Thoracic aorta (tissue), 2 donors: ENCODE measurements around the gene MRPL42. TPM values are rescaled to one million over a fixed set of nuclear protein-coding genes. Genes with fewer than 3 reads are reported as not detected.

Source experiments
- ATAC-seq: fragments of 150-250 bp; one replicate; pipeline ENCODE4 v1.8.0; 2017; ENCODE audit warnings: low read depth; ENCODE audit not compliant: insufficient number of reproducible peaks, low FRiP score
- DNase-seq: peaks from one replicate; pipeline ENCODE4 v3.0.0-alpha.2; 2020; ENCODE audit warnings: low spot score
- H3K27ac ChIP-seq, 2 donors: fragments of 200-600 bp; sonication (generic); 1 replicate in 1 of 2; 2 replicates in 1 of 2; pipeline ENCODE4 v1.5.1; 2016; ENCODE audit warnings: mild to moderate bottlenecking in 2 of 2, moderate library complexity in 2 of 2
- H3K27me3 ChIP-seq: fragments of 200-600 bp; sonication (generic); replicated peaks from 2 replicates; pipeline ENCODE4 v1.6.0; 2016; ENCODE audit warnings: mild to moderate bottlenecking; ENCODE audit not compliant: insufficient read depth
- H3K36me3 ChIP-seq: fragments of 200-600 bp; sonication (generic); one replicate; pipeline ENCODE4 v1.5.1; 2016
- H3K4me1 ChIP-seq, 2 donors: fragments of 200-600 bp; sonication (generic); 1 replicate in 1 of 2; 2 replicates in 1 of 2; pipeline versions ENCODE4 v1.5.1 to v1.6.0; 2016; ENCODE audit warnings: low read depth in 2 of 2, mild to moderate bottlenecking in 1 of 2; ENCODE audit not compliant: control insufficient read depth in 1 of 2
- H3K4me3 ChIP-seq: fragments of 200-600 bp; sonication (generic); 2 replicates; pipeline ENCODE4 v1.5.1; 2016; ENCODE audit warnings: mild to moderate bottlenecking
- H3K9me3 ChIP-seq: fragments of 200-600 bp; sonication (generic); 2 replicates; pipeline ENCODE4 v1.5.1; 2016
- total RNA-seq, 2 donors: library from RNA; depleted of rRNA; stranded (reverse); fragments of >200 nt; gene quantifications; one replicate each; pipeline versions ENCODE4 v1.1.0 to v1.2.3, GENCODE V29; 2016
- TF ChIP-seq, protein P1 (sequence below): fragments of 200-600 bp; sonication (generic); IDR thresholded peaks from one replicate; pipeline ENCODE4 v1.5.1; 2019; ENCODE audit warnings: antibody characterized with exemption

Gene MRPL42
- total RNA-seq, 2 donors from 2014 or later = 25.0 to 71.2 TPM

DNA sequence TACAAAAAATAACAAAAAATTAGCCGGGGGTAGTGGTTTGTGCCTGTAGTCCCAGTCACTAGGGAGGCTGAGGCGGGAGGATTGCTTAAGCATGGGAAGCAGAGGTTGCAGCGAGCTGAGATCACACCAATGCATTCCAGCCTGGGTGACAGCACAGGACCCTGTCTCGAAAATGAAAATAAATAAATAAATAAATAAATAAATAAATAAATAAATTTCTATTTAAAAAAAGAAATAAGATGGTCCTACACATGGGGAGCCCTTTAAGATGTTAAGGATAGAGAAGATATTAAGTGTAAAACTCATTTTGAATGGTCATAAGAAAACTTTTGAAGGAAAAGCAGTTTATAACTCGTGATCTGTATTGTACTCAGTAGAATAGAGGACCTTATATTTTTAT lies 8.2 kb upstream of the MRPL42 start:
- DNase-seq (no peak), ATAC-seq (no peak)
- Histone ChIP-seq H3K27ac (no peak overlapping the region), H3K27me3 (no peaks in the 10 kb centered on the region), H3K4me1 (no peaks in the 10 kb centered on the region), H3K9me3 (no peaks in the 10 kb centered on the region), H3K4me3 (no peak overlapping the region), H3K36me3 (no peaks in the 10 kb centered on the region)
- TF ChIP-seq, protein P1, sequence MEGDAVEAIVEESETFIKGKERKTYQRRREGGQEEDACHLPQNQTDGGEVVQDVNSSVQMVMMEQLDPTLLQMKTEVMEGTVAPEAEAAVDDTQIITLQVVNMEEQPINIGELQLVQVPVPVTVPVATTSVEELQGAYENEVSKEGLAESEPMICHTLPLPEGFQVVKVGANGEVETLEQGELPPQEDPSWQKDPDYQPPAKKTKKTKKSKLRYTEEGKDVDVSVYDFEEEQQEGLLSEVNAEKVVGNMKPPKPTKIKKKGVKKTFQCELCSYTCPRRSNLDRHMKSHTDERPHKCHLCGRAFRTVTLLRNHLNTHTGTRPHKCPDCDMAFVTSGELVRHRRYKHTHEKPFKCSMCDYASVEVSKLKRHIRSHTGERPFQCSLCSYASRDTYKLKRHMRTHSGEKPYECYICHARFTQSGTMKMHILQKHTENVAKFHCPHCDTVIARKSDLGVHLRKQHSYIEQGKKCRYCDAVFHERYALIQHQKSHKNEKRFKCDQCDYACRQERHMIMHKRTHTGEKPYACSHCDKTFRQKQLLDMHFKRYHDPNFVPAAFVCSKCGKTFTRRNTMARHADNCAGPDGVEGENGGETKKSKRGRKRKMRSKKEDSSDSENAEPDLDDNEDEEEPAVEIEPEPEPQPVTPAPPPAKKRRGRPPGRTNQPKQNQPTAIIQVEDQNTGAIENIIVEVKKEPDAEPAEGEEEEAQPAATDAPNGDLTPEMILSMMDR = no peak

DNA sequence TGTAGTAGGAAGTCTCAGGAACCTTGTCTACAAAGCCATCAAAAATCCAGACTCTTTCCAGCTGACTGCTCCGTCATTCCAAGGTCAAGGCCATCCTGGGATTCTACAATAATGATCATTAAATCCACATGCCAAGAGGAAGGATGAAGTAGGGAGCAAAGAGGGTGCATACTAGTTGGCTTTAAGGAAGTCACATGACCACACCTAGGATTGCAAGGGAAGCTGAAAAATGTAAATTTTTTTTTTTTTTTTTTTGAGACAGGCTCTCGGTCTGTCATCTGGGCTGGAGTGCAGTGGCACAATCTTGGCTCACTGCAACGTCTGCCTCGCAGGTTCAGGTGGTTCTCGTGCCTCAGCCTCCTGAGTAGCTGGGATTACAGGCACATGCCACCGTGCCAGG lies 7.3 kb upstream of the MRPL42 start:
- Histone ChIP-seq H3K27ac (no peak overlapping the region), H3K36me3 (no peaks in the 10 kb centered on the region), H3K4me3 (no peak overlapping the region), H3K4me1 (no peaks in the 10 kb centered on the region), H3K9me3 (no peaks in the 10 kb centered on the region), H3K27me3 (no peaks in the 10 kb centered on the region)
- TF ChIP-seq, protein P1 = no peak
- no peak for ATAC-seq
- DNase-seq = no peak

DNA sequence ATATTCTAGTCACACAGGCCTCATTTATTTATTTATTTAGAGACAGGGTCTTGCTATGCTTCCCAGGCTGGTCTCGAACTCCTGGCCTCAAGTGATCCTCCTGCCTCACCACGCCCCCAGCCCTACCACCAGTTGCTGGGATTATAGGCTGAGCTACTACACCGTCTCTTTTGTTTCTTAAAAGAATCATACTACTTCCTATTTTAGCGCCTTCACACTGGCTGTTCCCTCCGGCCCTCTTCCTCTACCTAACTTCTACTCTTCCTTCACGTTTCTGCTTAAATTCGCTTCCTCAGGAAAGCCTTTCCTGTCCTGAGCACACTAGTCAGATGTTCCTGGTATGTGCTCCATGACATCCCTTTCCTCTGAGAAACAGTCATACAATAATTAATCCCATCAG lies 6.4 kb upstream of the MRPL42 start:
- no peak overlapping the region for H3K4me3 ChIP-seq
- no peaks in the 10 kb centered on the region for H3K4me1 ChIP-seq
- TF ChIP-seq, protein P1 = no peak
- no peak for ATAC-seq
- H3K36me3 ChIP-seq = no peaks in the 10 kb centered on the region
- no peaks in the 10 kb centered on the region for H3K9me3 ChIP-seq
- no peak overlapping the region for H3K27ac ChIP-seq
- no peaks in the 10 kb centered on the region for H3K27me3 ChIP-seq
- DNase-seq = no peak

DNA sequence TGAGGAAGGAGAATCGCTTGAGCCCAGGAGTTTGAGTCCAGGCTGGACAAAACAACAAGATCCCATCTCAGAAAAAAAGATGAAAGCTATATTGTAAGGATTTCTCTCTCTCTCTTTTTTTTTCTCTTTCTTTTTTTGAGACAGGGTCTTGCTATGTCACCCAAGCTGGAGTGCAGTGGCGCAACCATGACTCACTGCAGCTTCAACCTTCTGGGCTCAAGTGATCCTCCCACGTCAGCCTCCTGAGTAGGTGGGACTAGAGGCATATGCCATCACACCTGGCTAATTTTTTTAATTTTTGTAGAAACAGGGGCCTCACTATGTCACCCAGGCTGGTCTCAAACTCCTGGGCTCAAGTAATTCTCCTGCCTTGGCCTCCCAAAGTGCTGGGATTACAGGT lies 5.8 kb upstream of the MRPL42 start:
- TF ChIP-seq, protein P1 = no peak
- no peaks in the 10 kb centered on the region for H3K27me3 ChIP-seq
- H3K36me3 ChIP-seq = no peaks in the 10 kb centered on the region
- H3K27ac ChIP-seq = no peak overlapping the region
- no peak overlapping the region for H3K4me3 ChIP-seq
- DNase-seq (no peak), ATAC-seq (no peak)
- H3K9me3 ChIP-seq = no peaks in the 10 kb centered on the region
- no peaks in the 10 kb centered on the region for H3K4me1 ChIP-seq

DNA sequence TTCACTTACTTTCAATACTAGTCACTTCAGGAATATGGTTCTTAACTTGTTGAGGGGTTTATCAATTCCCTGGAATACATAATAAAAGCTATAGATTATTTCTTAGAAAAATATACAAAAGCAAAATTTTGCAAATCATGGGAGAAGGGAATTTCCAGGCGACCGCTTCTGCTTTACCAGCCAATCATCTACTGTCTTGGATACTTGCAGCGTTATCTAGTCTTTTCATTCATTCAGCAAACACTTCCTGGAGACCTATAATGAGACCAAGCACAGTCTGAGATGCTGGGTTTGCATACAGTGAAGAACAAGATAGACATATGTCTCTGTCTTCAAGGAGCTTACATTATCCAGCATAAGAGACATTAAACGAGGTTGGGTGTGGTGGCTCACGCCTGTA lies 1.5 kb upstream of the MRPL42 start:
- TF ChIP-seq, protein P1 = no peak
- Histone ChIP-seq H3K4me1 (peaks cover 13 to 18% of the 10 kb centered on the region in 2 donors), H3K27ac (no peak overlapping the region), H3K36me3 (no peaks in the 10 kb centered on the region), H3K4me3 (no peak overlapping the region), H3K9me3 (no peaks in the 10 kb centered on the region), H3K27me3 (no peaks in the 10 kb centered on the region)
- no peak for ATAC-seq
- DNase-seq = no peak
